B cell (primary cell): ENCODE measurements around the gene KANTR. TPM values are rescaled to one million over a fixed set of nuclear protein-coding genes. Genes with fewer than 3 reads are reported as not detected.

Experiments
- ATAC-seq: fragments of 200-7000 bp; cut with Tn5 transposase; one replicate; pipeline ENCODE4 v1.10.0; 2021; ENCODE audit warnings: low read depth, mild to moderate bottlenecking, moderate number of reproducible peaks, moderate library complexity
- CTCF ChIA-PET: fragments of 350-600 bp; sonication (Branson Sonifier 250); formaldehyde crosslinking; loops from one replicate; lab custom pipeline; 2021; ENCODE audit warnings: antibody characterized with exemption, inconsistent platforms; lab: Charles Lee
- POLR2A ChIA-PET: fragments of 350-600 bp; sonication (Branson Sonifier 250); formaldehyde crosslinking; loops from one replicate; lab custom pipeline; 2021; ENCODE audit warnings: antibody characterized with exemption; lab: Charles Lee
- DNase-seq: peaks from one replicate; pipeline ENCODE4 v3.0.0; 2013
- H2AFZ ChIP-seq: 2 replicates; pipeline ENCODE4 v1.6.1; 2012; ENCODE audit warnings: mild to moderate bottlenecking, low read depth, low read length; ENCODE audit not compliant: insufficient read depth, poor library complexity, severe bottlenecking
- H3K27ac ChIP-seq, 2 donors: 1 replicate in 1 of 2; 2 replicates in 1 of 2; pipeline ENCODE4 v1.5.1; 2012 to 2013; ENCODE audit warnings: low read length in 2 of 2, mild to moderate bottlenecking in 2 of 2, moderate library complexity in 1 of 2
- H3K27me3 ChIP-seq, 4 experiments: fragments of 200-600 bp in 1 of 4; sonication (generic) in 1 of 4; replicated peaks in 1 of 4; 1 replicate in 2 of 4; 2 replicates in 2 of 4; pipeline versions ENCODE4 v1.6.1 to v1.7.0; 2013 to 2016; ENCODE audit warnings: low read length in 3 of 4, mild to moderate bottlenecking in 2 of 4, mixed read lengths in 1 of 4, moderate library complexity in 1 of 4; ENCODE audit not compliant: insufficient read depth in 4 of 4, control insufficient read depth in 3 of 4; ENCODE audit errors: control extremely low read depth in 1 of 4
- H3K36me3 ChIP-seq, 2 experiments: replicated peaks in 1 of 2; 1 replicate in 1 of 2; 2 replicates in 1 of 2; pipeline versions ENCODE4 v1.6.1 to v1.7.1; 2013; ENCODE audit warnings: low read length in 1 of 2; ENCODE audit not compliant: insufficient read depth in 2 of 2, control insufficient read depth in 1 of 2; ENCODE audit errors: control extremely low read depth in 1 of 2, extremely low read depth in 1 of 2
- H3K4me1 ChIP-seq, 2 donors: fragments of 200-600 bp in 1 of 2; sonication (generic) in 1 of 2; 1 replicate in 1 of 2; 2 replicates in 1 of 2; pipeline versions ENCODE4 v1.5.1 to v1.6.1; 2013 to 2017; ENCODE audit warnings: low read length in 2 of 2; ENCODE audit not compliant: control insufficient read depth in 2 of 2, insufficient read depth in 2 of 2
- H3K4me2 ChIP-seq: replicated peaks from 2 replicates; pipeline ENCODE3; 2012; ENCODE audit warnings: mild to moderate bottlenecking, low read depth, low read length; ENCODE audit not compliant: poor library complexity, severe bottlenecking
- H3K4me3 ChIP-seq, 5 experiments: fragments of 200-600 bp in 1 of 5; sonication (generic) in 1 of 5; 1 replicate in 3 of 5; 2 replicates in 2 of 5; pipeline versions ENCODE4 v1.5.1 to v1.7.0; 2011 to 2016; ENCODE audit warnings: low read length in 4 of 5, mild to moderate bottlenecking in 4 of 5, low read depth in 2 of 5, control low read depth in 1 of 5, moderate library complexity in 1 of 5; ENCODE audit not compliant: insufficient read depth in 1 of 5; ENCODE audit errors: control extremely low read depth in 1 of 5, extremely low read depth in 1 of 5
- H3K79me2 ChIP-seq: fragments of 200-600 bp; sonication (generic); one replicate; pipeline ENCODE4 v1.6.0; 2016; ENCODE audit warnings: low read length; ENCODE audit not compliant: control insufficient read depth, insufficient read depth
- H3K9ac ChIP-seq: fragments of 200-600 bp; sonication (generic); 2 replicates; pipeline ENCODE4 v1.6.1; 2017; ENCODE audit warnings: mild to moderate bottlenecking, low read length, moderate library complexity
- H3K9me3 ChIP-seq, 3 donors: one replicate each; pipeline versions ENCODE4 v1.6.1 to v1.7.1; 2013; ENCODE audit warnings: low read length in 2 of 3; ENCODE audit not compliant: control insufficient read depth in 2 of 3, insufficient read depth in 1 of 3; ENCODE audit errors: control extremely low read depth in 1 of 3
- H4K20me1 ChIP-seq: 2 replicates; pipeline ENCODE4 v1.6.0; 2012; ENCODE audit warnings: mild to moderate bottlenecking, low read length; ENCODE audit not compliant: insufficient read depth, control insufficient read depth, poor library complexity, severe bottlenecking
- H3K27ac Mint-ChIP-seq: one replicate; pipeline ENCODE4 v1.8.0; 2021; ENCODE audit warnings: mixed read lengths
- H3K27me3 Mint-ChIP-seq: one replicate; pipeline ENCODE4 v1.8.0; 2021; ENCODE audit warnings: mixed read lengths
- H3K4me1 Mint-ChIP-seq: one replicate; pipeline ENCODE4 v1.8.0; 2021; ENCODE audit warnings: mixed read lengths
- H3K4me3 Mint-ChIP-seq: one replicate; pipeline ENCODE4 v1.8.0; 2021; ENCODE audit warnings: mixed read lengths
- H3K9me3 Mint-ChIP-seq: one replicate; pipeline ENCODE4 v1.8.0; 2022; ENCODE audit warnings: mixed read lengths; ENCODE audit not compliant: insufficient read depth
- CTCF ChIP-seq: fragments of 200-600 bp; IDR thresholded peaks from one replicate; pipeline ENCODE4 v1.8.0; 2022; ENCODE audit warnings: antibody characterized with exemption, mild to moderate bottlenecking
- EZH2 ChIP-seq: IDR thresholded peaks from 2 replicates; pipeline ENCODE4 v1.6.1; 2012; ENCODE audit warnings: borderline replicate concordance, low read depth, mild to moderate bottlenecking, moderate library complexity, low read length; ENCODE audit not compliant: insufficient read depth, poor library complexity, severe bottlenecking
- WGBS: methylation state at CpG from one replicate; pipeline ENCODE4 v1.1.5; 2013; ENCODE audit warnings: missing lambda C conversion rate; ENCODE audit not compliant: insufficient coverage; 5-methylcytosine and 5-hydroxymethylcytosine counted together
- intact Hi-C: fragments of 100-400 bp; cut with micrococcal nuclease; formaldehyde crosslinking; loops from one replicate; pipeline ENCODE4 v1.10.0; 2022
- polyA plus RNA-seq: library from polyadenylated mRNA; depleted of rRNA; stranded (reverse); fragments of >200 nt; gene quantifications from 2 replicates; pipeline ENCODE4 v1.2.3, GENCODE V29; 2012
- small RNA-seq: library from RNA; depleted of rRNA; stranded (forward); fragments of <200 nt; gene quantifications from one replicate; pipeline ENCODE3, GENCODE V24; 2012; ENCODE audit warnings: low replicate concordance, low read depth; ENCODE audit not compliant: insufficient read length
- total RNA-seq, 2 donors: library from RNA; stranded (reverse); fragments of 120-200 nt in 1 of 2; gene quantifications; 1 replicate in 1 of 2; 2 replicates in 1 of 2; pipeline versions ENCODE4 v1.2.3 to v1.2.4, GENCODE V29; 2013 to 2022

Gene KANTR
- total and polyA plus RNA-seq, 2 donors (not counting 1 experiment from before 2014, with no cell fraction given): 6.7 to 26.8 TPM

GRCh38 chrX:53166103-53166502 lies 72.2 kb downstream of the KANTR start:
- H3K9me3 Mint-ChIP-seq: no peaks in the 10 kb centered on the region
- no peaks in the 10 kb centered on the region for H3K36me3 ChIP-seq
- no peak for DNase-seq
- no peak overlapping the region for H3K27ac ChIP-seq
- H2AFZ ChIP-seq: no peak overlapping the region
- no peak overlapping the region for H3K4me3 ChIP-seq
- H3K9ac ChIP-seq: no peak overlapping the region
- no peak for ATAC-seq
- no peak overlapping the region for H3K27ac Mint-ChIP-seq
- H3K27me3 ChIP-seq: no peaks in the 10 kb centered on the region
- H3K4me1 Mint-ChIP-seq: no peaks in the 10 kb centered on the region
- POLR2A ChIA-PET: no interaction called here
- H3K27me3 Mint-ChIP-seq: no peaks in the 10 kb centered on the region
- TF ChIP-seq CTCF: no peak
- no peak for TF ChIP-seq EZH2
- H3K9me3 ChIP-seq: no peaks in the 10 kb centered on the region
- no peaks in the 10 kb centered on the region for H3K4me1 ChIP-seq
- CTCF ChIA-PET: no interaction called here
- no CpG with 5 or more reads among the region's 3 CpGs for WGBS
- H4K20me1 ChIP-seq: no peaks in the 10 kb centered on the region
- intact Hi-C loops: no loop called here
- no peak overlapping the region for H3K4me2 ChIP-seq
- no peaks in the 10 kb centered on the region for H3K79me2 ChIP-seq
- no peak overlapping the region for H3K4me3 Mint-ChIP-seq

GRCh38 chrX:53171356-53171755 lies 77.4 kb downstream of the KANTR start:
- Histone ChIP-seq H3K9me3 (peaks cover 0 to 13% (median 7%) of the 10 kb centered on the region in 3 donors), H4K20me1 (no peaks in the 10 kb centered on the region), H3K9ac (no peak overlapping the region), H3K27me3 (no peaks in the 10 kb centered on the region), H3K4me3 (no peak overlapping the region), H3K4me2 (no peak overlapping the region), H3K27ac (no peak overlapping the region), H3K36me3 (no peaks in the 10 kb centered on the region), H3K79me2 (no peaks in the 10 kb centered on the region), H3K4me1 (no peaks in the 10 kb centered on the region), H2AFZ (no peak overlapping the region)
- TF ChIP-seq EZH2: no peak
- TF ChIP-seq CTCF: no peak
- ATAC-seq (no peak), DNase-seq (no peak)
- Mint-ChIP-seq H3K27me3 (no peaks in the 10 kb centered on the region), H3K4me3 (no peak overlapping the region), H3K9me3 (peaks cover 4% of the 10 kb centered on the region), H3K27ac (no peak overlapping the region), H3K4me1 (no peaks in the 10 kb centered on the region)
- POLR2A ChIA-PET: no interaction called here
- CTCF ChIA-PET: no interaction called here
- WGBS: no CpG with 5 or more reads among the region's 7 CpGs
- intact Hi-C loops: no loop called here

Small RNA genes lying within 50 kb of the gene (small RNA-seq; reads per million reads assigned to genes)
- not detected for gene AL139396.1
- gene AL591212.2: not detected

Other genes starting within 250 kb of the KANTR start
- gene XAGE3, start 226.1 kb upstream of the KANTR start, total RNA-seq: not detected in 2 replicates
- not detected in 2 replicates for gene XAGE3, start 226.1 kb upstream of the KANTR start, polyA plus RNA-seq
- gene FAM156B, start 196.8 kb upstream of the KANTR start, total RNA-seq: 13.3 and 13.7 TPM in 2 replicates
- 44.3 and 50.8 TPM in 2 replicates for gene FAM156B, start 196.8 kb upstream of the KANTR start, polyA plus RNA-seq
- gene FAM156A, start 135.6 kb upstream of the KANTR start, total RNA-seq: 29.8 and 30.3 TPM in 2 replicates
- 14.0 and 27.4 TPM in 2 replicates for gene FAM156A, start 135.6 kb upstream of the KANTR start, polyA plus RNA-seq
- 0.17 TPM in 1 of 2 replicates, not detected in the other for gene GPR173, start 45.4 kb upstream of the KANTR start, total RNA-seq
- 0.12 and 0.50 TPM in 2 replicates for gene GPR173, start 45.4 kb upstream of the KANTR start, polyA plus RNA-seq
- 112 and 126 TPM in 2 replicates for gene TSPYL2, start 11.8 kb upstream of the KANTR start, total RNA-seq
- 101 and 223 TPM in 2 replicates for gene TSPYL2, start 11.8 kb upstream of the KANTR start, polyA plus RNA-seq
- gene KDM5C, start 131.1 kb downstream of the KANTR start, total RNA-seq: 138 and 157 TPM in 2 replicates
- 116 and 129 TPM in 2 replicates for gene KDM5C, start 131.1 kb downstream of the KANTR start, polyA plus RNA-seq
- gene IQSEC2, start 187.4 kb downstream of the KANTR start, total RNA-seq: 0.94 and 1.1 TPM in 2 replicates
- gene IQSEC2, start 187.4 kb downstream of the KANTR start, polyA plus RNA-seq: 0.45 and 0.58 TPM in 2 replicates